HG03354 (cell line): Measurements from ENCODE around the gene SLC9C1.
"Not testable (repeated sequence)": the region's sequence is repeated elsewhere in the genome, so short reads cannot be mapped to it uniquely, and the experiment has no call there.

ENCODE experiments used
- ATAC-seq: cut with Tn5 transposase; IDR thresholded peaks from one replicate; pipeline ENCODE4 v1.9.1; 2021; ENCODE audit warnings: mild to moderate bottlenecking; ENCODE audit not compliant: unreplicated experiment, poor library complexity, severe bottlenecking

SLC9C1 gene

GRCh38 chr3:112228786-112229185 is 65.2 kb downstream of the SLC9C1 start:
- ATAC-seq: no peak

GRCh38 chr3:112200317-112200666 is 93.7 kb downstream of the SLC9C1 start:
- ATAC-seq: no peak

- no peak for ATAC-seq
These were observed 94.2 kb downstream of the SLC9C1 start for GRCh38 chr3:112199622-112200316.

- ATAC-seq: no peak
These were observed 96.9 kb downstream of the SLC9C1 start for GRCh38 chr3:112197131-112197530.

DNA sequence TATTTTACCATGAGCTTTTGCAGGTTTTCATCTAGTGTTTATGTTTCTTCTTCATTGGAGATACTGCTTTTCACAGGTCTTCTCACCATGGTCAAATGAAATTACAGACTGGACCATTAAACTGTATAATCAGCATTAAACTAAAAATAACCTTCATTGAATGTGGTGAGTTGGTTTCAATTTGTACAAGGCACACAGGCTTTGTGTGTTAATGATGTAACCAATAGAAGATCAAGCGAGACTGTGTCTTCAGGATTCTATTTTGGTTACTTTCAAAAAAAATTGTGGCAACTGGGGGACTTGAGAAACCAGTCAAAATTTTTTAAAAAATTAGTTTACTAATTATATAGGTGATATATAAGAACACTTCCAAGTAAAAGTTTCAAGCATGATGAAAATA is 106.7 kb downstream of the SLC9C1 start:
- ATAC-seq: no peak

DNA sequence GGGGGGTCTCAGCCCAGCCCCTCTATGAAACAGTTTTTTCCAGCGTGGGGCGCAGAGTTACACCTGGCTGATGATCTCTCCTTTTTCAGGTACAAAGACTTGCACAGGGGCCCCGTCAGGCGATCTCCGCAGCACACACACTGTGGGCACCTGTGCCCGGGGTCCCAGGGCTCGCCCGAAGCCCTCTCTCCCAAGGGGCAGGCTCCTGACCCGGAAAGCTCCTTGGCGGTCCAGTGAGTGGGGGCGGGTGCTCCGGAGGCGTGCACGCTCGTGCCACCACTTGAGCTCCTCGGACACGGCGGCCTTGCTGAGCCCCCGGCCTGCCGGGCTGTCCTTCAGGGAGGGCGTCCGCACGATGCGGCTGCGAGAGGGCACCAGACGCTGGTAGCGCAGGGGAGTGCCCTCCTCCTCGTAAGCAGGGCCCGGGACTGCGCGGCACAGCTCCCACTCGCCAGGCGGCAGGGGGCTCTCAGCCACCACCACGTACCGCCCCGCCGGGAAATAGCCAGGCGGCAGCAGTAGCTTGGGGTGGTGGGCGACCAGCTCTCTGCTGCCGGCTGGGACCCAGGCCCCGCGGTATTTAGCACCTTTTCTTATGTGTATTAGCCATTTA is 108.5 kb downstream of the SLC9C1 start:
- not testable (repeated sequence) for ATAC-seq

GRCh38 chr3:112175646-112176045 is 118.4 kb downstream of the SLC9C1 start:
- ATAC-seq: no peak

GRCh38 chr3:112175037-112175436 is 119.0 kb downstream of the SLC9C1 start:
- no peak for ATAC-seq

DNA sequence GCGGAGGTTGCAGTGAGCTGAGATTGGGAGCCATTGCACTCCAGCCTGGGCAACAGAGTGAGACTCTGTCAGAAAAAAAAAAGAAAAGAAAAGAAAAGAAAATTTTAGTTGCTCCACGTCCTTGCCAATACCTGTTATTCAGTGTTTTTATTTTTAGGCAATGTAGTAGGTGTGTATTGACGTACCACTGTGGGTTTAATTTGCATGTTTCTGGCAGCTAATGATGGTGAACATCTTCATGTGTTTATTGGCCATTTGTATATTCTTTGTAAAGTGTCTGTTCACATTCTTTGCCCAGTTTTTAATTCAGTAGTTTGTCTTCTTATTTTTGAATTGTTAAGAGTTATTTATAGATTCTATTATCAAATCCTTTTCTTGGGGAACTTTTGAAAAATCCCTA is 122.9 kb downstream of the SLC9C1 start:
- no peak for ATAC-seq

DNA sequence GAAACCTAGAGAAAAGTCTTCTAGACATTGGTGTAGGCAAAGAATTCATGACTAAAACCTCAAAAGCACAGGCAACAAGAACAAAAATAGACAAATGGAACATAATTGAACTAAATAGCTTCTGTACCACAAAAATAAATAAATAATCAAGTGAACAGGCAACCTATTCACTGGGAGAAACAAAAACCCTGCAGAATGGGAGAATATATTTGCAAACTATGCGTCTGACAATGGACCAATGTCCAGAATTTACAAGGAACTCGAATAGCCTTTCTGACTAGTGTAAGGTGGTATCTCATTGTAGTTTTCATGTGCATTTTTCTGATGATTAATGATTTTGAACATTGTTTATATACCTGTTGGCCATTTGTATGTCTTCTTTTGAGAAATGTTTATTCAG is 124.0 kb downstream of the SLC9C1 start:
- ATAC-seq: no peak

GRCh38 chr3:112167758-112168157 is 126.3 kb downstream of the SLC9C1 start:
- ATAC-seq: no peak

GRCh38 chr3:112149136-112149535 is 144.9 kb downstream of the SLC9C1 start:
- no peak for ATAC-seq

DNA sequence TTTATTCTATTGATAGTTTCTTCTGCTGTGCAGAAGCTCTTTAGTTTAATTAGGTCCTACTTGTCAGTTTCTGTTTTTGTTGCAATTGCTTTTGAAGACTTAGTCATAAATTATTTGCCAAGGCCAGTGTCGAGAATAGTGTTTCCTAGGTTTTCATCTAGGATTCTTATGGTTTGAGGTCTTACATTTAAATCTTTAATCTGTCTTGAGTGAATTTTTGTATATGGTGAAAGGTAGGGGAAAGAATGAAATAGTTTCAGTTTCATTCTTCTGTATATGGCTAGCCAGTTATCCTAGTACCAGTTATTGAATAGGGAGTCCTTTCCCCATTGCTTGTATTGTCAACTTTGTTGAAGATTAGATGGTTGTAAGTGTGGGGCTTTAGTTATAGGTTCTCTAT is 150.3 kb downstream of the SLC9C1 start:
- no peak for ATAC-seq

DNA sequence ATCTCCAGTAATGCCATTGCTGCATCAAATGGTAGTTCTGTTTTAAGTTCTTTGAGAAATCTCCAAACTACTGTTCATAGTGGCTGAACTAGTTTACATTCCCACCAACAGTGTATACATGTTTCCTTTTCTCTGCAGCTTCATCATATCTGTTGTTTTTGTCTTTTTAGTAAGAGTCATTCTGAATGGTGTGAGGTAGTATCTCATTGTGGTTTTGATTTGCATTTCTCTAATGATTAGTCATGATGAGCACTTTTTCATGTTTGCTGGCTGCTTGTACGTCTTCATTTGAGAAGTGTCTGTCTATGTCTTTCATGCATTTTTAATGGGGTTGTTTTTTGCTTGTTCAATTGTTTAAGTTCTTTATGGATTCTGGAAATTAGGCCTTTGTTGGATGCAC is 150.8 kb downstream of the SLC9C1 start:
- ATAC-seq: peak; percentile 79

DNA sequence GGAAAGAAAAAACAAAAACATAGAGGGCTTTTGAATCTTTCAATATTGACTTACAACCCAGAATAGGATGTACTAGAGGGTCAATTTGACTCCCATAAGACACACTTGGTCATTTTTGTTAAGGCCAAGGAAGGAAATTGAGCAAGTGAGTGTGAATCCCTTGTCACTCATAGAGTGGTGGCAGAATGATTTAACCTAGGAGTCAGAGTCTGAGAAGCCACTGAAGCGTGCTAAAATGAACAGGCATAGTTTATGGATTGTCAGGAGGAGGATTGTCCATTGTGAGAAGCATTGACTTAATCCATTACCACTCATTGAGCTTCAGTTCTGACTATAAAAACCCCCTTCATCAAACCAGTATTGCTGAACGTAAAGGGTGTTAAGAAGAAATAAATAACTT is 152.7 kb downstream of the SLC9C1 start:
- ATAC-seq: no peak

GRCh38 chr3:112140584-112140983 is 153.4 kb downstream of the SLC9C1 start:
- ATAC-seq: no peak

DNA sequence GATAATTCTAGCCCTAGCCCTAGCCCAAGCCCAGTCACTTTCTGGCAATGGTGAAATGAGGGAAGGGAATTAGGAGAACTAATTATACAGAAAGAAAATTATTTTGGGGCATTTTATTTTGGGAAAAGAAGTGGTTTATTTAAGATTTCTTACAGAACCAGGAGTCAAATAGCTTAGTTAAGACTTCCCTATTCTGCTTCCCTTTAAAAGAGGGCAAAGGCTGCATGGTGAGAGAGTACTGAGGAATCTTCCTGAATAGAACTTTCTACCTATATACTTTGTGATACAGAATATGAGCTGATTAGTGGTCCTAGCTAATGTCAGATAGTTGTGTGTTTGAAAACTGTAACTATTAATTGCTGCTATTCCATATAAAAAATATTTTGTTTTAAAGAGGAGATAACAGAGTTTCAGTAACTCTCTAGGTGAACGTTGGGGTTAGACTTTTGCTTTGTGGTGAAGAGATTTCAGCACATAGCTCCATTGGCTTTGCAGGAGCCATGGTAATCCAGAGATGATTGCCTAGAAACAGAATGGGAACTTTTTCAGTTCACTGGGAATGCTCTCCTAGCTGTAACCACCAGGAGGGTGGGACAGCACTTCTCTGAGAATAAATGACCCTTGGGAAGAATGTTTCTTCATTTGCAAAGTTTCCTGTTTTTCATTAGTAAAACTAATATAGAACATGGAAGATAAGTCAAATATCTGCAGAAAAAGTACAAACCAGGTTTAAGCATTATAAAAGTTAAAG is 155.6 kb downstream of the SLC9C1 start:
- no peak for ATAC-seq

DNA sequence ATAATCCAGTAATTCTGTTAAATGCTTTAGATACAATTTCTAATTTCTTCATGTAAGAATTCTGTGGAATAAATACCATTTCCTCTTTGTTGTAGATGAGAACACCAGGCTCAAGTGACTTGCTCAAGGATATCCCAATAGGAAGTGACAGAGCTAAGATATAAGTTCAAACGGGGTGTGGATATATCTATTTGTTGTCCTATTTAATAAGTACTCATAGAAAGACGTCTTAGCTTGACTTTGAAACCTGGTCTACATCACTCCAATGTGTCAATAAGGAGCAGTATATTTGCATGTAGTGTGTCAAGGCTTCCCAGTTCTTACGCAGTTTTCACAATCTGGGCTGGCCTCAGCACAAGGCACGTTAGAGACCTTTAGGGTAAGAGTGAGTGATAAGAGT is 156.2 kb downstream of the SLC9C1 start:
- ATAC-seq: no peak

DNA sequence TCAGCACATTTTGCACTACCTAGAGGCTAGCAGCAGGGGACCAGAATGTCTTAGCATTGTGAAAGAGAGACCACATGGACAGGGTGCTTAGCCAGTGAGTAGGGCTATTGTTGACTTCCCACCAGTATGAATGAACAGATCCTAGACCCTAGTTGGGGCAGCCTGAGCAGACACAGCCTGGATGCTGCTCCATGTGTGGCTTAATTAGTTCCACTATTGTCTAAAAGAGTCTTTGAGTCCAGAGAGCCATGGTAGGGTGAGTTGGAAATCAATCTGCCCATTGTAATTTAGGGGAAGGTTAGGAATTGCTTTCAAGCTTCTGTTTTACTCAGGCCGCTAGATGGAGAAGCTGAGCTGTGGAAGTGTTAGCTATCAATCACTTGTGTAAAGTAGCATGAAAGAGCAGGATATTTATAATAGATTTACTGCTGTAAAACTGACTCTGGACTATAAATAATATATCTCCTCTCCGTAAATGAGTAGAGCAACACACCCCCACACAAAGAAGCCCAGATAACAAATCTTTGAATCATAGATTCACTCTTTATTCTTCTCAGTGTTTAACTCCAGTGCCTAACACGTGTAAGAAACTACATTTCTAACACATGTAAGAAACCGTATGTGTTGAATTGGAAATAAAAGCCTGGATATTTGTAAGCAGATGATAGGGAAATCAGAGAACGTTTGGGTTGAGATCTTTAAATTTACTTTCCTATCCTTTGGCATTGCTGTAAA is 156.9 kb downstream of the SLC9C1 start:
- peak; percentile 33 for ATAC-seq

DNA sequence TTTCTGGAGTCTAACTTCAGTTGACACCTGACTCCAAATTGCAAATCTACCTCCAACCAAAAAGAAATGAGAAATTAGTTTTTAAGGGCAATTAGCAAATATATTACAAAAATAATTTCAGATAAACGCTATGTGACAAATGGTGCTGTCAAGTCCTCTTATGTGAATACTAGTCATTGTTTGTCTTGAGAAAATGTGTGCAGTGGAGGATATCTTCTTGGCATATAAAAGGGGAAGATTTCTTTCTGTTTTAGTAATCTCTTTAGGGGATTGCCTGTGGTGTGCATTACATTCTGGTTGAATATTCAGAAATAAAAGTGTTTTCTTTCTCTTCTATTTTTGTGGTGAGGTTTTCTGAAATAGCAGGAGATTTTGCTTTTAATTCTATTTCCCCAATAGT is 158.0 kb downstream of the SLC9C1 start:
- ATAC-seq: no peak
